T follicular helper cell (primary cell): ENCODE data around the gene SYTL2.

Source experiments
- DNase-seq: peaks from one replicate; pipeline ENCODE4 v3.0.0-alpha.2; 2020; ENCODE audit warnings: low read depth

SYTL2 gene

DNA sequence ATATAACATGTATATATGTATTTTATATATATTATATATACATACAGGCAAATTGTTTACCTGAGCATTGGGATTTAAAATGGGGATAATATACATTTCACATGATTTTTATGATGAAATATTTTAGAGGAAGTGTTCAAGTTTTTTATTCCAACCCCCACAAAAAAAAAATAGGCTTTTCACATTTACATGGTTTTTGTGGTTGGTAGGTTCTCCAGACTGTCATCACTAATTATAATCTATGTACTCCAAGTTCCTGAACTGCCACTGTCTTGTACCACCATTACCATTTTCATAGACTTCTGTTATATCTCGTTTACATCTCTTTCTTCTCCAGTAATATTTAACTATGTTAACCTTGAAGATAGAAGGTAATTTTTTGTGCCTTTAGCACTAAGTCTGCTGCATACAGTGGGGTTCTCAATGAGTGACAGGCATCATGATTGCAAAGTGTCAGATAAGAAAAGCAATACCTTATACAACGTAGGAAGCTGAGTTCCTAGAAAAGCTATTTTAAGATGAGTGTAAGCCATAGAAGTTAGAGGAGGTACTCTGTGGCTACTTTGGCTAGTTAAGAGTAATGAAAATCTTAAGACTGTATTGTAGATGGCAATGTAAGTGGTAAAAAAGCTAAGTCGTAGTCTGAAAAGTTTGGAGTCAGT, 158.0 kb downstream of the SYTL2 start:
- DNase-seq, result no peak

DNA sequence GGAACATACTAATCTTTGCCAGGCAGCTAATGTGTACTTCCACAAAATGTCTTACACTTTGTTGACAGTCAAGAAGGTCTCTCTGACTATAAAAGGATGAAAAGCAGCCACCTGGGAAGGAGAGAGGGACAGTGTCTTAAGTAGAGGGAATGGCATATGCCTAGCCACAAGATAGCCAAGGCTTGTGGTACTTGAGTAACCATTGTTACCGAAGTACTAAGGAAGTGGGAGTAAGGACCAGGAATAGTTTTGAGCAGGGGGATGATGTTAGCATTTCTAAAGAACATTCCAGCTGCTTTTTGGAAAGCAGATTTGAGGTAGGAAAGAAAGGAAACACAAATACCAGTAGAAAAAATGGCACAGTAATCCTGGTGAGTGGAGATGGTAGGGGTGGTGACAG, 159.8 kb downstream of the SYTL2 start:
- DNase-seq, result no peak

DNA sequence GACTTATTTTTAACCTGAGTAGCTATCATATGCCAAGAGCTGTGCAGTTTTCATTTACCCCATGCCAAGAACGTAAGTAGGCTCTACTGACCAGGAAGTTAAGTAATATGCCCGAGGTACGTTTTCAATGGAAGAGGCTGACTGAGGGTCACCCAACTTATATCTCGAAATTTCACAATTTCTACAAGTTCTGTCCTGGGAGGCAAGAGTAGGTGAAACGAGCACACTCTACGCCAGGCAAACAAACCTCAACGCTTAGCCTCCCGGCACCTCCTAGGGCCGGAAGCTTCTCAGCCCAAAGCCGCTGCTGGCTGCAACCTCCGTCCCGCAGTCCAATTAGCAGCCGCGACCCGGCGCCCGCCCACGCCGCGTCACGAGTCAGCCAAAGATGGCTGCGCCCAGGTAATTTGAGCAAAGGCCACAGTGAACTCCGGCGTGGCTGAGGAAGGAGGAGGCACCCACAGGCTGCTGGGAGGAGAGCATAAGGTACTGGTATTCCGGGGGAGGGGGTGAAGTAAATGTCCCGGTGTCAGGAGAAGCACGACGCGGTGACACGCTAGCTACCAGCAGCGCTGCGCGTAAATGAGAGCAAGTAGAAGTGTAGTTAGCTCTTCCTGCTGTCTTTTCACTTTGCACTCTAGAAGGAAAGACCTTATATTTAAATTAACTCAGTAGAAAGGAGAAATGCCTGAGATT, 163.2 kb downstream of the SYTL2 start, which contains the start of gene TMEM126A:
Gene TMEM126A (plus strand): TSS at position 364 of the 696 bp plus-strand sequence. CDS start 2,289 bp downstream, outside the sequence.
- DNase-seq, result peak; percentile 85

GRCh38 chr11:85647078-85647477, 163.9 kb downstream of the SYTL2 start:
- DNase-seq, result no peak
